Dermis microvascular lymphatic vessel endothelial cell (primary cell): ENCODE results near the gene NT5DC4. TPM values are rescaled to one million over a fixed set of nuclear protein-coding genes. Genes with fewer than 3 reads are reported as not detected.

Experiments used
- DNase-seq, 2 donors: peaks; one replicate each; pipeline versions ENCODE4 v3.0.0 to v3.0.0-alpha.2; 2010; ENCODE audit warnings: low read depth in 2 of 2
- total RNA-seq: library from RNA; depleted of rRNA; stranded (reverse); fragments of >200 nt; gene quantifications from 2 replicates; pipeline ENCODE4 v1.2.1, GENCODE V29; 2014

Gene NT5DC4
- not detected in 2 replicates for total RNA-seq

GRCh38 chr2:112720785-112721184 is at the start of gene NT5DC4:
Gene NT5DC4 (plus strand): TSS chr2:112721020. CDS start chr2:112721080, 60 bp downstream.
- DNase-seq = no peak

GRCh38 chr2:112671801-112672200 is 49.0 kb upstream of the NT5DC4 start:
- no peak for DNase-seq

- DNase-seq = no peak
Observed at GRCh38 chr2:112673008-112673407, 47.8 kb upstream of the NT5DC4 start.

GRCh38 chr2:112674229-112674628 is 46.6 kb upstream of the NT5DC4 start:
- DNase-seq = peak in 1 of 2 donors; percentile 61

- no peak for DNase-seq
Observed at GRCh38 chr2:112679484-112679883, 41.3 kb upstream of the NT5DC4 start.

GRCh38 chr2:112680666-112681101 is 40.1 kb upstream of the NT5DC4 start:
- no peak for DNase-seq

- DNase-seq = no peak
Observed at GRCh38 chr2:112682101-112682500, 38.7 kb upstream of the NT5DC4 start.

GRCh38 chr2:112683550-112684414 is 37.0 kb upstream of the NT5DC4 start:
- DNase-seq = peak in 1 of 2 donors; percentile 33

GRCh38 chr2:112684415-112684775 is 36.4 kb upstream of the NT5DC4 start:
- no peak for DNase-seq

GRCh38 chr2:112685271-112685884 is 35.4 kb upstream of the NT5DC4 start:
- no peak for DNase-seq

GRCh38 chr2:112686348-112687217 is 34.2 kb upstream of the NT5DC4 start:
- no peak for DNase-seq

GRCh38 chr2:112687522-112687921 is 33.3 kb upstream of the NT5DC4 start:
- no peak for DNase-seq

- DNase-seq = peak in 1 of 2 donors; percentile 44
Observed at GRCh38 chr2:112688086-112688880, 32.5 kb upstream of the NT5DC4 start.

- DNase-seq = peak; percentile 33 to 69
Observed at GRCh38 chr2:112690853-112691401, 29.9 kb upstream of the NT5DC4 start.

GRCh38 chr2:112691881-112692281 is 28.9 kb upstream of the NT5DC4 start:
- DNase-seq = no peak

- peak in 1 of 2 donors; percentile 71 for DNase-seq
Observed at GRCh38 chr2:112692495-112692911, 28.3 kb upstream of the NT5DC4 start.

- no peak for DNase-seq
Observed at GRCh38 chr2:112692918-112693317, 27.9 kb upstream of the NT5DC4 start.

GRCh38 chr2:112693596-112693995 is 27.2 kb upstream of the NT5DC4 start:
- no peak for DNase-seq

- DNase-seq = no peak
Observed at GRCh38 chr2:112694182-112694581, 26.6 kb upstream of the NT5DC4 start.

GRCh38 chr2:112698834-112699515 is 21.8 kb upstream of the NT5DC4 start:
- no peak for DNase-seq
